DMS114 treated with DMSO at 0.1 percent for 48 hours (cell line): ENCODE measurements around the gene MON1A.
"Not testable (repeated sequence)": the region's sequence is repeated elsewhere in the genome, so short reads cannot be mapped to it uniquely, and the experiment has no call there.

Source experiments
- DNase-seq: peaks from one replicate; lab custom pipeline; 2025; ENCODE audit not compliant: unreplicated experiment; lab: John Stamatoyannopoulos, UW

MON1A gene

GRCh38 chr3:49924683-49925082 is 4.9 kb downstream of the MON1A start:
- DNase-seq: no peak

- not testable (repeated sequence) for DNase-seq
These were observed 11.6 kb downstream of the MON1A start for GRCh38 chr3:49917806-49918590.

GRCh38 chr3:49916686-49917085 is 12.9 kb downstream of the MON1A start:
- DNase-seq: no peak

GRCh38 chr3:49914906-49915305 is 14.7 kb downstream of the MON1A start:
- no peak for DNase-seq

- no peak for DNase-seq
These were observed 16.7 kb downstream of the MON1A start for GRCh38 chr3:49912881-49913281.

- DNase-seq: no peak
These were observed 18.0 kb downstream of the MON1A start for GRCh38 chr3:49911611-49912010.

GRCh38 chr3:49911124-49911420 is 18.5 kb downstream of the MON1A start:
- no peak for DNase-seq

GRCh38 chr3:49910409-49911123 is 19.0 kb downstream of the MON1A start:
- no peak for DNase-seq

- no peak for DNase-seq
These were observed 21.0 kb downstream of the MON1A start for GRCh38 chr3:49908373-49909199.

- peak; percentile 20 for DNase-seq
These were observed 23.4 kb downstream of the MON1A start for GRCh38 chr3:49906073-49906743.

- not testable (repeated sequence) for DNase-seq
These were observed 25.2 kb downstream of the MON1A start for GRCh38 chr3:49904448-49904847.

- no peak for DNase-seq
These were observed 25.9 kb downstream of the MON1A start, which contains the start of gene MST1R for GRCh38 chr3:49903451-49904424. Gene MST1R, minus strand, starts transcription at chr3:49903873. Its CDS starts 264 bp downstream, at chr3:49903609.

GRCh38 chr3:49902511-49903345 is 26.9 kb downstream of the MON1A start:
- DNase-seq: no peak

- no peak for DNase-seq
These were observed 28.0 kb downstream of the MON1A start for GRCh38 chr3:49901366-49902339.

GRCh38 chr3:49900491-49901153 is 29.0 kb downstream of the MON1A start:
- DNase-seq: no peak

GRCh38 chr3:49899815-49900214 is 29.8 kb downstream of the MON1A start:
- no peak for DNase-seq

GRCh38 chr3:49898991-49899390 is 30.6 kb downstream of the MON1A start:
- DNase-seq: no peak
